Mesothelial cell of epicardium (in vitro differentiated cells): ENCODE measurements around the gene TMUB1. TPM values are rescaled to one million over a fixed set of nuclear protein-coding genes. Genes with fewer than 3 reads are reported as not detected.

Experiments used
- DNase-seq, 2 experiments: peaks; one replicate each; pipeline ENCODE4 v3.0.0; 2021; ENCODE audit warnings: low spot score in 2 of 2; ENCODE audit not compliant: unreplicated experiment in 2 of 2
- H3K27ac Mint-ChIP-seq: 2 replicates; pipeline ENCODE4 v1.8.0; 2021; ENCODE audit warnings: mixed read lengths
- H3K27me3 Mint-ChIP-seq: 2 replicates; pipeline ENCODE4 v1.8.0; 2021; ENCODE audit warnings: low read depth, mixed read lengths
- H3K36me3 Mint-ChIP-seq: 2 replicates; pipeline ENCODE4 v1.8.0; 2021; ENCODE audit warnings: mixed read lengths
- H3K4me1 Mint-ChIP-seq: 2 replicates; pipeline ENCODE4 v1.8.0; 2021; ENCODE audit warnings: mixed read lengths
- H3K4me3 Mint-ChIP-seq: 2 replicates; pipeline ENCODE4 v1.8.0; 2021; ENCODE audit warnings: mild to moderate bottlenecking, moderate library complexity, mixed read lengths
- H3K9me3 Mint-ChIP-seq: 2 replicates; pipeline ENCODE4 v1.8.0; 2021; ENCODE audit warnings: mixed read lengths
- CTCF ChIP-seq: fragments of 200-600 bp; sonication (generic); IDR thresholded peaks from one replicate; pipeline ENCODE4 v1.5.0; 2021; ENCODE audit warnings: antibody characterized with exemption; ENCODE audit not compliant: unreplicated experiment
- total RNA-seq: library from RNA; stranded (reverse); gene quantifications from 3 replicates; pipeline ENCODE4 v1.2.1, GENCODE V29; 2021

Gene TMUB1
- total RNA-seq, 1 donor from 2014 or later: 34.7 TPM

- H3K4me3 Mint-ChIP-seq: peak overlapping the region; percentile 61
- H3K4me1 Mint-ChIP-seq: peaks cover 17% of the 10 kb centered on the region
- H3K36me3 Mint-ChIP-seq: peaks cover 30% of the 10 kb centered on the region
- no peak for DNase-seq
- H3K27me3 Mint-ChIP-seq: peaks cover 2% of the 10 kb centered on the region
- peak overlapping the region; percentile 43 for H3K27ac Mint-ChIP-seq
- no peak for TF ChIP-seq CTCF
- no peaks in the 10 kb centered on the region for H3K9me3 Mint-ChIP-seq
Measured at GRCh38 chr7:151125846-151126481, 42.7 kb upstream of the TMUB1 start.

- Mint-ChIP-seq H3K27ac (peak overlapping the region; percentile 43), H3K27me3 (peaks cover 2% of the 10 kb centered on the region), H3K9me3 (no peaks in the 10 kb centered on the region), H3K4me3 (peak overlapping the region; percentile 61), H3K36me3 (peaks cover 35% of the 10 kb centered on the region), H3K4me1 (peaks cover 17% of the 10 kb centered on the region)
- no peak for TF ChIP-seq CTCF
- DNase-seq: peak in 1 of 2 experiments; percentile 61
Measured at GRCh38 chr7:151125470-151125845, 42.2 kb upstream of the TMUB1 start.

GRCh38 chr7:151124899-151125399 lies 41.7 kb upstream of the TMUB1 start:
- TF ChIP-seq CTCF: no peak
- Mint-ChIP-seq H3K27me3 (peaks cover 2% of the 10 kb centered on the region), H3K4me1 (peaks cover 17% of the 10 kb centered on the region), H3K9me3 (no peaks in the 10 kb centered on the region), H3K36me3 (peaks cover 34% of the 10 kb centered on the region), H3K27ac (no peak overlapping the region), H3K4me3 (peak overlapping the region; percentile 61)
- no peak for DNase-seq

GRCh38 chr7:151124481-151124880 lies 41.2 kb upstream of the TMUB1 start:
- Mint-ChIP-seq H3K27me3 (peaks cover 2% of the 10 kb centered on the region), H3K9me3 (no peaks in the 10 kb centered on the region), H3K4me1 (peaks cover 17% of the 10 kb centered on the region), H3K36me3 (peaks cover 33% of the 10 kb centered on the region), H3K4me3 (no peak overlapping the region), H3K27ac (no peak overlapping the region)
- TF ChIP-seq CTCF: no peak
- no peak for DNase-seq

GRCh38 chr7:151123822-151124464 lies 40.6 kb upstream of the TMUB1 start:
- no peaks in the 10 kb centered on the region for H3K9me3 Mint-ChIP-seq
- H3K4me3 Mint-ChIP-seq: peak overlapping the region; percentile 24
- peak overlapping the region; percentile 50 for H3K27ac Mint-ChIP-seq
- peaks cover 2% of the 10 kb centered on the region for H3K27me3 Mint-ChIP-seq
- TF ChIP-seq CTCF: peak; percentile 89
- H3K36me3 Mint-ChIP-seq: peaks cover 36% of the 10 kb centered on the region
- peak; percentile 79 to 90 for DNase-seq
- H3K4me1 Mint-ChIP-seq: peaks cover 17% of the 10 kb centered on the region
